Activated T-helper 1 cell treated with anti-CD3 and anti-CD28 coated beads, Interleukin-12 subunit alpha, Interleukin-12 subunit beta, Interleukin-2, Interleukin-4 antibody, amounts not matched to agents 30 ng/mL and 10 ng/mL and 1 ng/mL, durations not matched to agents 14 hours and 24 hours and 36 hours (primary cell): ENCODE results near the gene GRIK4. TPM values are rescaled to one million over a fixed set of nuclear protein-coding genes. Genes with fewer than 3 reads are reported as not detected.

ENCODE experiments used
- DNase-seq: peaks from one replicate; pipeline ENCODE4 v3.0.0; 2021; ENCODE audit warnings: low spot score
- H3K27ac Mint-ChIP-seq: one replicate; pipeline ENCODE4 v1.8.0; 2021; ENCODE audit warnings: mild to moderate bottlenecking, mixed read lengths
- H3K27me3 Mint-ChIP-seq: one replicate; pipeline ENCODE4 v1.8.0; 2022; ENCODE audit warnings: mild to moderate bottlenecking, moderate library complexity, mixed read lengths; ENCODE audit not compliant: insufficient read depth
- H3K36me3 Mint-ChIP-seq: one replicate; pipeline ENCODE4 v1.8.0; 2021; ENCODE audit warnings: low read depth, mixed read lengths
- H3K4me1 Mint-ChIP-seq: one replicate; pipeline ENCODE4 v1.8.0; 2021; ENCODE audit warnings: low read depth, mixed read lengths
- H3K4me3 Mint-ChIP-seq: one replicate; pipeline ENCODE4 v1.8.0; 2021; ENCODE audit warnings: mild to moderate bottlenecking, moderate library complexity, mixed read lengths
- H3K9me3 Mint-ChIP-seq: one replicate; pipeline ENCODE4 v1.8.0; 2021; ENCODE audit warnings: mixed read lengths
- intact Hi-C: fragments of 100-400 bp; cut with micrococcal nuclease; formaldehyde crosslinking; loops from one replicate; pipeline ENCODE4 v1.15.1; 2024
- total RNA-seq: library from RNA; stranded (reverse); gene quantifications from 2 replicates; pipeline ENCODE4 v1.2.3, GENCODE V29; 2022

The GRIK4 gene
- total RNA-seq, 1 donor from 2014 or later = 0.16 TPM

- intact Hi-C loops = loop anchor here (10.0 kb wide), 1 partner anchor 624 kb away; the partner anchor contains the start of gene ARHGEF12
Measured at GRCh38 chr11:120959189-120959588, 447.6 kb downstream of the GRIK4 start.

DNA sequence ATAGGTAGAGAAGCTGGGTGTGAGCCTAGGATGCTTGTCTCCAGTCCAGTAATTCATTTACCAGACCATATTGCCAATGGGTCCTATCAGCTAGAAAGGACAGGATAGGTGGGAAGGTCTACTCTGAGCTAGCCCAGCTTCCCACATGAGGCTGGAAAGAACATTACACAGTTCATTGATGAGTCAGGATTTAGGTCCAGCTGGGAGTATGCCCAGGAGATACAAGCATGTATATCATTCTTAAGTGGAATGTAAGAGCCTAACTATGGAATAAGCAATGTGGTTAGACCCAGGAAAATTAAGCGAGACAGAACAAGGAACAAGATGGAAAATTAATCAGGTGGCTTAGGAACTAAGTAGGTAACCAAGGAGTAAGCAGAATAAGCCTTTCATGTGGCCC, 453.3 kb downstream of the GRIK4 start:
- H3K9me3 Mint-ChIP-seq = no peaks in the 10 kb centered on the region
- H3K4me3 Mint-ChIP-seq = no peak overlapping the region
- H3K27ac Mint-ChIP-seq = no peak overlapping the region
- no peaks in the 10 kb centered on the region for H3K4me1 Mint-ChIP-seq
- intact Hi-C loops = no loop called here
- H3K36me3 Mint-ChIP-seq = no peaks in the 10 kb centered on the region
- no peak for DNase-seq
- no peaks in the 10 kb centered on the region for H3K27me3 Mint-ChIP-seq

More at GRCh38 chr11:120959189-120959588, 447.6 kb downstream of the GRIK4 start:
- no peak overlapping the region for H3K27ac Mint-ChIP-seq
- H3K4me1 Mint-ChIP-seq = peaks cover 7% of the 10 kb centered on the region
- H3K27me3 Mint-ChIP-seq = no peaks in the 10 kb centered on the region
- no peak for DNase-seq
- no peak overlapping the region for H3K4me3 Mint-ChIP-seq
- H3K9me3 Mint-ChIP-seq = no peaks in the 10 kb centered on the region
- no peaks in the 10 kb centered on the region for H3K36me3 Mint-ChIP-seq

- Mint-ChIP-seq H3K27ac (no peak overlapping the region), H3K27me3 (no peaks in the 10 kb centered on the region), H3K9me3 (no peaks in the 10 kb centered on the region), H3K4me3 (no peak overlapping the region), H3K36me3 (no peaks in the 10 kb centered on the region), H3K4me1 (no peaks in the 10 kb centered on the region)
- intact Hi-C loops = no loop called here
- DNase-seq = no peak
Measured at GRCh38 chr11:120966840-120967239, 455.3 kb downstream of the GRIK4 start.

- H3K27me3 Mint-ChIP-seq = peaks cover 5% of the 10 kb centered on the region
- H3K36me3 Mint-ChIP-seq = no peaks in the 10 kb centered on the region
- no peaks in the 10 kb centered on the region for H3K4me1 Mint-ChIP-seq
- H3K9me3 Mint-ChIP-seq = no peaks in the 10 kb centered on the region
- no peak overlapping the region for H3K4me3 Mint-ChIP-seq
- intact Hi-C loops = no loop called here
- no peak overlapping the region for H3K27ac Mint-ChIP-seq
- DNase-seq = no peak
Measured at GRCh38 chr11:120969993-120970392, 458.4 kb downstream of the GRIK4 start.

DNA sequence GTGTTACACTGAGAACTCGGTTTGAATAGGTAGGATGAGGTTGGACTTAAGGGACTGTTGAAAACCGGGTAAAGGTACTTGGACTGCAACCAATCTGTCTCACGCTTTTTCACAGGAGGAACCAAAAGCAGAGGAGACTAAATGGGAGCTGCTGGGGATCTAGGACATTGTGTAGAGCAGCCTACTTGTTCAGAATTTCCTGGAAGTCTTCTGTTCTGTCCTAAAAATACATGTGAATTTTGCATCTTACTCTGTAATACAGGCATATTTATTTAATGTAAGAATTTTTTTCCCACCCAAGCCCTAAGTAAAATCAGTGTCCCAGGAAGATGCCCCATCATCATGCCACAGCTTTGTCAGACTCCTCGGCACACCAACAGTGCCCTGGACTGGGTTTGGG, 460.3 kb downstream of the GRIK4 start:
- Mint-ChIP-seq H3K36me3 (no peaks in the 10 kb centered on the region), H3K4me3 (no peak overlapping the region), H3K27ac (no peak overlapping the region), H3K27me3 (peaks cover 5% of the 10 kb centered on the region), H3K9me3 (no peaks in the 10 kb centered on the region), H3K4me1 (no peaks in the 10 kb centered on the region)
- DNase-seq = no peak
- intact Hi-C loops = no loop called here

DNA sequence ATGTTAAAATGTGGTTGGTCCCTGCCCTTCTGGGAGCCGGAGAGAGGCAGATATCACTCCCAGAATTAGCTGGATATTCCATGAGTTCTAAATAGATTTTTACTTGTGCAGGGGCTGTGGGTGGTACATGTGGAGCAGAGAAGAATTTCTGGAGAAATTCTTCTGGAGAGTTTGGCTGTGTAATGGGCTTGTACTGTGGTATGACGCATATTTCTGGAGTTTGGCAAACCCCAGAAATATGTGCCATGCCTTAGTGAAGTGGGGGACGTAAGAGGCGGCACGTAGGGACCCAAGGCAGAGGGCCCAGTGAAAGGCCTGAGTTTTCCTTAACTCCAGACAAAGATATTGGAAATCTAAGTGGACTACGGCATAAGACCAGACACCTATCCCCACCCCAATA, 461.1 kb downstream of the GRIK4 start:
- no peaks in the 10 kb centered on the region for H3K9me3 Mint-ChIP-seq
- H3K27ac Mint-ChIP-seq = no peak overlapping the region
- H3K4me1 Mint-ChIP-seq = no peaks in the 10 kb centered on the region
- peaks cover 6% of the 10 kb centered on the region for H3K27me3 Mint-ChIP-seq
- no peak overlapping the region for H3K4me3 Mint-ChIP-seq
- no peak for DNase-seq
- no peaks in the 10 kb centered on the region for H3K36me3 Mint-ChIP-seq
- intact Hi-C loops = no loop called here

DNA sequence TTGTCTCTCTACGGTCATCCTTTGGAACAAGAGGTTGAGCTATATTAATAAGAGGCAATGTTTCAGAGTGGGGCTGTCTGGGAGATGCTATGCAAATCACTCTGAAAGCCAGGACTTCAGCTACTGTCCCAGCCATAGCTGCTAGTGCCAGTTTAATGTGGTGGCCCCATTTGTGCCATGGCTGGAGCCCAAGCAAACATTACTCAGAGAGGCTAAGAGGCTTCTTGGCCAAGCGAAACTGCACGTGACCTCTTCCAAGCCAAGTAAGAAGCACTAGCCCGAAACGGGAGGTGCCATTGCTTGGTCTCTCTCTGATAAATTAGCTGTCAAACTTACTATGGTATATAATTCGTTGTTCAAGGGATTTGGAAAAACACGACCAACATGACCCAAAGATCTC, 462.0 kb downstream of the GRIK4 start:
- Mint-ChIP-seq H3K36me3 (no peaks in the 10 kb centered on the region), H3K4me3 (no peak overlapping the region), H3K27me3 (peaks cover 8% of the 10 kb centered on the region), H3K4me1 (no peaks in the 10 kb centered on the region), H3K9me3 (no peaks in the 10 kb centered on the region), H3K27ac (no peak overlapping the region)
- DNase-seq = no peak
- intact Hi-C loops = no loop called here

- intact Hi-C loops = no loop called here
- Mint-ChIP-seq H3K4me3 (no peak overlapping the region), H3K9me3 (no peaks in the 10 kb centered on the region), H3K27me3 (peaks cover 8% of the 10 kb centered on the region), H3K36me3 (no peaks in the 10 kb centered on the region), H3K27ac (no peak overlapping the region), H3K4me1 (no peaks in the 10 kb centered on the region)
- DNase-seq = no peak
Measured at GRCh38 chr11:120974466-120974865, 462.9 kb downstream of the GRIK4 start.

GRCh38 chr11:120974965-120975364, 463.4 kb downstream of the GRIK4 start:
- Mint-ChIP-seq H3K4me3 (no peak overlapping the region), H3K4me1 (no peaks in the 10 kb centered on the region), H3K27ac (no peak overlapping the region), H3K9me3 (no peaks in the 10 kb centered on the region), H3K27me3 (peaks cover 8% of the 10 kb centered on the region), H3K36me3 (no peaks in the 10 kb centered on the region)
- no peak for DNase-seq
- intact Hi-C loops = no loop called here

DNA sequence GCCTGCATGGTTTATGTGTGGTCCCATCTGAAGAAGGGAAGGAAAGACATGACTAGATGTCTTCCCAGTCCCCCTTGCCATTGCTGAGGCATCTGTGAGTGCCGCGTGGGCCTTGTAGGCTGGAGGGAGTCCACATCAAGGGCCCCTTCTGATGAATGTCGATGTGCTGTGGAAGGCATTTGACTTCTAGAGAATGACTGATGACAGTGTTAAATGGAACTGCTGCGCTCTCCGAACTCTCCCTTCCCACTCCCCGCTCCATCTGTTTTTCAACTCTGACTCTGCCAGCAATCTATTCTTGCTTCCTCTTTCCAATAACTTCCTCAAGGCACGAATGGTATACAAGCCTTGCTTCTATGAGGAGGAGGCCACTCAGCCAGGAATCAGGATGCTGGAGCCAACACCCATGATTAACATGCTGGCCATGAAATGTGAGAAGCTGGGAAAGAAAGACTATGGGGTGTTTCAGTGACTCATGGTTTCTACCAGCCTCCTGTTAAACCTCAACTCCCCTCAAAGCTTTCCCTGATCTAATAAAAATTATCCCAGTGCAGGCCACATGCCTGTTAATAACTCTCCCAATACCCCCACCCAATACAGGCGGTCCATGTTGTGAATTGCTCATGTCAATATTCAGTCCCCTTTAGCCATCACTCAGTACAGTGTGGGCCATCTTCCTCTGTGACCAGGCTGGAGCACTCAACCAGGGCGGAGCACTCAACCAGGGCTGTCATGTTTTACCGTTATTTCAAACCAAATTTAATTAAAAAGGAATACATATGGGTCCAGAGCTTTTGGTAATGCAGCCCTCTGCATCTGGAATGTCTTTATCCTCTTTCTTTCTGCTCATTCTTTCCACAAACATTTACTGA, 466.0 kb downstream of the GRIK4 start:
- Mint-ChIP-seq H3K36me3 (no peaks in the 10 kb centered on the region), H3K27me3 (peaks cover 8% of the 10 kb centered on the region), H3K9me3 (no peaks in the 10 kb centered on the region), H3K4me3 (no peak overlapping the region), H3K4me1 (no peaks in the 10 kb centered on the region), H3K27ac (no peak overlapping the region)
- DNase-seq = no peak
- intact Hi-C loops = no loop called here

DNA sequence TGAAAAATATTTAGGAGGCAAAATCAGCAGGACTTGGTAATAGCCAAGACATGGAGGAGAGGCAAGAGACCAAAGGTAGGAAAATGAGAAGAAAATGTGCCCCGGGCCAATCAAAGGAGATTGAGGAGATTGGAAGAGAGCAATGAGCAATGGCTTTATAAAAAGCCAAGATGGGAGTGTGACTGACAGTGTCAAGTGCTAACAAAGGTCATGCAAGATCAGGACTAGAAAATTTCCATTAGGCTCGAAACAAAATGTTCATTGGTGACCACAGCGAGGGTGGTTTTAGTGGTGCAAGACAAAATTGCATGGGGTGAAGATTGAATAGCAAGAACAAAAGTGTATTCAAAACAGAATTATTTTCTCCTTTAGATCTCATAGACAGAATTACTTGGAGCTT, 467.2 kb downstream of the GRIK4 start:
- Mint-ChIP-seq H3K4me3 (no peak overlapping the region), H3K36me3 (no peaks in the 10 kb centered on the region), H3K27me3 (peaks cover 14% of the 10 kb centered on the region), H3K4me1 (no peaks in the 10 kb centered on the region), H3K27ac (no peak overlapping the region), H3K9me3 (no peaks in the 10 kb centered on the region)
- no peak for DNase-seq
- intact Hi-C loops = no loop called here

GRCh38 chr11:120985718-120986569, 474.4 kb downstream of the GRIK4 start:
- H3K36me3 Mint-ChIP-seq = peaks cover 1% of the 10 kb centered on the region
- H3K4me1 Mint-ChIP-seq = peaks cover 13% of the 10 kb centered on the region
- intact Hi-C loops = loop anchor here (5.0 kb wide), 1 partner anchor 36 kb away; the partner anchor contains the start of gene TBCEL
- H3K9me3 Mint-ChIP-seq = no peaks in the 10 kb centered on the region
- H3K4me3 Mint-ChIP-seq = peak overlapping the region; percentile 70
- DNase-seq = peak; percentile 30
- no peak overlapping the region for H3K27ac Mint-ChIP-seq
- peaks cover 34% of the 10 kb centered on the region for H3K27me3 Mint-ChIP-seq

DNA sequence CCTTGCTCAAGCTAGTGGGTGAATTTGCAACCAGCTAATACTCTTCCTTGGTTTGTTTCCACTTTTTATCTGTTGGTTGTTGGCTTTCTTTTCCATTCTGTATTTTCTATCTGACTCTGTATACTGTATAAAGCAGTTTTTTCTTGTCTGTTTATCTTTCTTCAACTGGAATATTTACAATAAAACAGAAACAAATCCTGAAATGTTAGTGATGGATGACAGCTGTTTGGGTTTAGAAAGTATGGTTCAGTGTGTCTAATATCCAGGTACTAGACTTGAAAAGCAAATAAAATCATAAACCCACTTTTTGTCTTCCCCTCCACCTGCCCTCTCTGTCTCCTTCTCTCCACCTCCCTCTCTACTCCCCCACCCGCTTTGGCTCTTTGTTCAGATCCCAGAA, 477.1 kb downstream of the GRIK4 start:
- Mint-ChIP-seq H3K9me3 (no peaks in the 10 kb centered on the region), H3K4me3 (no peak overlapping the region), H3K27me3 (peaks cover 28% of the 10 kb centered on the region)

More for the DNA sequence above, 477.1 kb downstream of the GRIK4 start:
- DNase-seq = no peak
- intact Hi-C loops = loop anchor here (5.0 kb wide), 1 partner anchor 34 kb away; the partner anchor contains the start of gene TBCEL
- H3K36me3 Mint-ChIP-seq = peaks cover 1% of the 10 kb centered on the region
- H3K27ac Mint-ChIP-seq = no peak overlapping the region
- H3K4me1 Mint-ChIP-seq = peaks cover 13% of the 10 kb centered on the region
